ENCODE results near the gene GNAQ. TPM values are rescaled to one million over a fixed set of nuclear protein-coding genes. Genes with fewer than 3 reads are reported as not detected.

GNAQ gene
- total RNA-seq, 1 experiment from 2014 or later: 48.6 TPM

GRCh38 chr9:78044189-78044588 is 12.6 kb upstream of the GNAQ start:
- Histone ChIP-seq H3K23me2 (ENCODE audit: insufficient read length, low read depth, low read length, poor library complexity, severe bottlenecking) (no peaks in the 10 kb centered on the region), H2BK20ac (ENCODE audit: low read depth, low read length, poor library complexity, severe bottlenecking) (no peak overlapping the region), H2BK15ac (ENCODE audit: low read depth, low read length) (no peak overlapping the region), H3K9ac (ENCODE audit: extremely low read depth, insufficient read length, low read length) (no peak overlapping the region), H3K4me2 (ENCODE audit: insufficient read depth, insufficient read length, low read length) (no peak overlapping the region), H3K56ac (ENCODE audit: insufficient read length, low read depth, low read length) (no peak overlapping the region), H4K20me1 (ENCODE audit: control insufficient read depth, insufficient read depth, insufficient read length) (no peaks in the 10 kb centered on the region), H3K4me1 (ENCODE audit: insufficient read depth, low read length) (no peaks in the 10 kb centered on the region), H2AK5ac (ENCODE audit: insufficient read length, low read length) (no peak overlapping the region), H3K27me3 (ENCODE audit: insufficient read depth, low read length) (no peaks in the 10 kb centered on the region), H3K18ac (ENCODE audit: insufficient read length, low read depth, low read length) (no peak overlapping the region), H2AFZ (ENCODE audit: low read length) (no peak overlapping the region), H2BK120ac (ENCODE audit: low read depth, low read length, poor library complexity, severe bottlenecking) (no peak overlapping the region), H2BK5ac (ENCODE audit: insufficient read length, low read length) (no peak overlapping the region), H3K23ac (ENCODE audit: insufficient read length, low read depth, low read length) (no peak overlapping the region), H3K79me2 (ENCODE audit: insufficient read depth, low read length) (no peaks in the 10 kb centered on the region), H2BK12ac (ENCODE audit: insufficient read length, low read depth, low read length) (no peak overlapping the region), H3K4ac (ENCODE audit: low read depth, low read length) (no peak overlapping the region), H4K5ac (ENCODE audit: insufficient read length, low read depth, low read length) (no peak overlapping the region), H3K79me1 (ENCODE audit: insufficient read depth, low read depth, low read length, poor library complexity, severe bottlenecking) (no peaks in the 10 kb centered on the region), H3K9me3 (ENCODE audit: control insufficient read depth, low read depth, low read length) (no peaks in the 10 kb centered on the region), H3K27ac (ENCODE audit: insufficient read length, low read depth, low read length) (no peak overlapping the region), H3T11ph (ENCODE audit: low read length) (no peak overlapping the region), H4K91ac (ENCODE audit: insufficient read length, low read depth, low read length) (no peak overlapping the region), H3K14ac (ENCODE audit: insufficient read depth, low read length) (no peak overlapping the region), H4K8ac (replicated peaks; ENCODE audit: insufficient read length, low read depth, low read length) (no peak overlapping the region)
- Mint-ChIP-seq H3K4me1 (peaks cover 5 to 6% of the 10 kb centered on the region in 2 experiments), H3K9me3 (no peaks in the 10 kb centered on the region), H3K27me3 (ENCODE audit: low read depth) (no peaks in the 10 kb centered on the region), H3K27ac (no peak overlapping the region), H3K4me3 (no peak overlapping the region), H3K36me3 (ENCODE audit: insufficient read depth in 1 of 3, low read depth in 3 of 3) (no peaks in the 10 kb centered on the region)
- no peak for DNase-seq
- no peak for TF ChIP-seq CTCF (conservative IDR thresholded peaks at IDR 0.05)
- no CpG with 5 or more reads among the region's 4 CpGs for WGBS (ENCODE audit: extremely low coverage, insufficient read length, low lambda C conversion rate)
